Endothelial cell of umbilical vein (primary cell): ENCODE results near the gene ZFP14. TPM values are rescaled to one million over a fixed set of nuclear protein-coding genes. Genes with fewer than 3 reads are reported as not detected.

Source experiments
- BruUV-seq: library from RNA; stranded (reverse); fragments of 400-500 nt; replicated peaks from 2 replicates; lab custom pipeline; 2021; lab: Mats Ljungman, UMichigan
- CTCF ChIA-PET: fragments of 300-600, 350-600 bp; sonication (Branson Sonifier 250); formaldehyde crosslinking; loops from one replicate; lab custom pipeline; 2021; ENCODE audit warnings: antibody characterized with exemption, inconsistent platforms; lab: Charles Lee
- POLR2A ChIA-PET: fragments of 300-600, 350-600 bp; sonication (Branson Sonifier 250); formaldehyde crosslinking; loops from one replicate; lab custom pipeline; 2021; ENCODE audit warnings: antibody characterized with exemption, inconsistent platforms; lab: Charles Lee
- DNase-seq: peaks from one replicate; pipeline ENCODE4 v3.0.0-alpha.2; 2011; ENCODE audit warnings: low read depth, low spot score
- FAIRE-seq: peaks from 2 replicates; lab custom pipeline; 2011; peaks lifted over from hg19 to GRCh38; lab: Jason Lieb, UNC
- H2AFZ ChIP-seq: 2 replicates; pipeline ENCODE4 v1.6.0; 2012; ENCODE audit warnings: low read depth, low read length, control low read depth, inconsistent platforms
- H3K27ac ChIP-seq: 2 replicates; pipeline ENCODE4 v1.5.1; 2011; ENCODE audit warnings: low read depth, mild to moderate bottlenecking, control low read depth, low read length, moderate library complexity; ENCODE audit not compliant: insufficient read depth
- H3K27me3 ChIP-seq, 2 experiments: 2 replicates each; pipeline versions ENCODE4 v1.6.0 to v1.6.1; 2011; ENCODE audit warnings: low read length in 2 of 2, mixed read lengths in 1 of 2; ENCODE audit not compliant: control insufficient read depth in 2 of 2, insufficient read depth in 2 of 2
- H3K36me3 ChIP-seq, 2 experiments: 2 replicates in 1 of 2; 3 replicates in 1 of 2; pipeline ENCODE4 v1.5.1; 2011; ENCODE audit warnings: low read length in 2 of 2, mild to moderate bottlenecking in 1 of 2, moderate library complexity in 1 of 2; ENCODE audit not compliant: control insufficient read depth in 2 of 2, insufficient read depth in 2 of 2; ENCODE audit errors: extremely low read depth in 1 of 2
- H3K4me1 ChIP-seq: 3 replicates; pipeline ENCODE4 v1.5.1; 2011; ENCODE audit warnings: mild to moderate bottlenecking, low read length; ENCODE audit not compliant: control insufficient read depth, insufficient read depth; ENCODE audit errors: extremely low read depth
- H3K4me2 ChIP-seq: 2 replicates; pipeline ENCODE4 v1.6.1; 2011; ENCODE audit warnings: low read length, control low read depth, mixed read lengths; ENCODE audit not compliant: insufficient read depth
- H3K4me3 ChIP-seq, 3 experiments: fragments of 200-600 bp in 1 of 3; sonication (generic), shearing (Covaris generic) in 1 of 3; replicated peaks in 1 of 3; 2 replicates each; pipeline ENCODE4 v1.5.1; 2011 to 2016; ENCODE audit warnings: control low read depth in 3 of 3, low read length in 3 of 3, mild to moderate bottlenecking in 2 of 3, inconsistent platforms in 1 of 3, low read depth in 1 of 3, moderate library complexity in 1 of 3; ENCODE audit not compliant: insufficient read depth in 1 of 3
- H3K79me2 ChIP-seq: 2 replicates; pipeline ENCODE4 v1.6.0; 2012; ENCODE audit warnings: low read length, inconsistent platforms; ENCODE audit not compliant: control insufficient read depth, insufficient read depth
- H3K9ac ChIP-seq: replicated peaks from 2 replicates; pipeline ENCODE3; 2011; ENCODE audit warnings: low read length, control low read depth; ENCODE audit not compliant: insufficient read depth; ENCODE audit errors: extremely low read depth
- H3K9me1 ChIP-seq: replicated peaks from 3 replicates; pipeline ENCODE4 v1.6.0; 2011; ENCODE audit warnings: mild to moderate bottlenecking, low read length; ENCODE audit not compliant: control insufficient read depth, insufficient read depth; ENCODE audit errors: extremely low read depth
- H3K9me3 ChIP-seq: replicated peaks from 2 replicates; pipeline ENCODE4 v1.5.1; 2012; ENCODE audit warnings: low read length, inconsistent platforms; ENCODE audit not compliant: control insufficient read depth, insufficient read depth
- H4K20me1 ChIP-seq: replicated peaks from 2 replicates; pipeline ENCODE3; 2011; ENCODE audit warnings: mild to moderate bottlenecking, low read length; ENCODE audit not compliant: control insufficient read depth, insufficient read depth; ENCODE audit errors: extremely low read depth
- CTCF ChIP-seq, 2 donors: IDR thresholded peaks; 1 replicate in 1 of 2; 2 replicates in 1 of 2; pipeline ENCODE4 v1.5.1; 2011; ENCODE audit warnings: low read length in 2 of 2, mild to moderate bottlenecking in 2 of 2, moderate library complexity in 2 of 2, control low read depth in 1 of 2, inconsistent platforms in 1 of 2, low read depth in 1 of 2; ENCODE audit not compliant: insufficient read depth in 1 of 2; ENCODE audit errors: extremely low read depth in 1 of 2
- EZH2 ChIP-seq: IDR thresholded peaks from 2 replicates; pipeline ENCODE4 v1.6.1; 2012; ENCODE audit warnings: borderline replicate concordance, low read depth, mild to moderate bottlenecking, moderate library complexity, low read length, inconsistent platforms; ENCODE audit not compliant: severe bottlenecking
- FOS ChIP-seq: IDR thresholded peaks from 2 replicates; pipeline ENCODE4 v1.6.1; 2011; ENCODE audit warnings: mild to moderate bottlenecking, low read length, moderate library complexity, borderline replicate concordance; ENCODE audit not compliant: insufficient read depth
- GATA2 ChIP-seq: IDR thresholded peaks from 2 replicates; pipeline ENCODE4 v1.7.0; 2011; ENCODE audit warnings: low read depth, mild to moderate bottlenecking, moderate library complexity, mixed read lengths, low read length; ENCODE audit not compliant: insufficient read length, insufficient read depth
- JUN ChIP-seq: IDR thresholded peaks from 2 replicates; pipeline ENCODE4 v1.6.1; 2011; ENCODE audit warnings: borderline replicate concordance, low read depth; ENCODE audit not compliant: insufficient read length, insufficient read depth
- MAX ChIP-seq: IDR thresholded peaks from 2 replicates; pipeline ENCODE4 v1.6.1; 2011; ENCODE audit not compliant: insufficient read depth, insufficient read length
- MYC ChIP-seq: IDR thresholded peaks from one replicate; pipeline ENCODE4 v1.6.1; 2011; ENCODE audit warnings: mild to moderate bottlenecking, low read depth, low read length
- POLR2A ChIP-seq: IDR thresholded peaks from 2 replicates; pipeline ENCODE4 v1.6.1; 2012; ENCODE audit warnings: low read depth, mild to moderate bottlenecking, control low read depth, low read length
- POLR2AphosphoS5 ChIP-seq: IDR thresholded peaks from 2 replicates; pipeline ENCODE4 v1.6.1; 2012; ENCODE audit warnings: low read depth, mild to moderate bottlenecking, control low read depth, low read length, moderate library complexity; ENCODE audit not compliant: insufficient read depth
- dilution Hi-C: fragments of 300-500 bp; cut with MboI; formaldehyde crosslinking; loops from one replicate; pipeline ENCODE4 v1.15.0; 2019; ENCODE audit warnings: low sequenced_read_pairs; ENCODE audit not compliant: extremely low pct_ligation_motif_present
- intact Hi-C: fragments of 100-400 bp; cut with micrococcal nuclease; formaldehyde crosslinking; loops from one replicate; pipeline ENCODE4 v1.10.0; 2022
- polyA plus RNA-seq, 4 experiments: library from polyadenylated mRNA; depleted of rRNA in 3 of 4; stranded (reverse) in 3 of 4; unstranded in 1 of 4; fragments of >200 nt; gene quantifications; 2 replicates each; pipeline versions ENCODE4 v1.2.1 to v1.2.3, GENCODE V29; 2011 to 2012; ENCODE audit warnings: missing spikeins in 1 of 4
- total RNA-seq: library from RNA; stranded (reverse); gene quantifications from 2 replicates; pipeline ENCODE4 v1.2.3, GENCODE V29; 2021

The ZFP14 gene
- total and polyA plus RNA-seq, 2 donors (not counting 3 experiments of a cell fraction or from before 2014, with no cell fraction given), result 0.59 to 2.6 TPM

GRCh38 chr19:36363845-36364244 is 15.2 kb downstream of the ZFP14 start:
- dilution Hi-C loops (no loop called here), intact Hi-C loops (no loop called here)
- POLR2A ChIA-PET, result no interaction called here
- CTCF ChIA-PET, result no interaction called here
- Histone ChIP-seq H3K27ac (no peak overlapping the region), H3K4me3 (no peak overlapping the region), H2AFZ (no peak overlapping the region), H4K20me1 (no peaks in the 10 kb centered on the region), H3K9ac (no peak overlapping the region), H3K4me1 (no peaks in the 10 kb centered on the region), H3K36me3 (peaks cover 0 to 3% of the 10 kb centered on the region in 2 experiments), H3K27me3 (no peaks in the 10 kb centered on the region), H3K79me2 (no peaks in the 10 kb centered on the region), H3K4me2 (no peak overlapping the region), H3K9me3 (no peaks in the 10 kb centered on the region), H3K9me1 (no peaks in the 10 kb centered on the region)
- BruUV-seq, result no TSS peak
- FAIRE-seq (no peak), DNase-seq (no peak)
- no peak for TF ChIP-seq MAX
- TF ChIP-seq GATA2, result no peak
- no peak for TF ChIP-seq MYC
- TF ChIP-seq EZH2, result no peak
- no peak for TF ChIP-seq FOS
- TF ChIP-seq JUN, result no peak
- TF ChIP-seq CTCF (IDR thresholded peaks at IDR 0.05; ENCODE audit: extremely low read depth in 1 of 2, insufficient read depth in 1 of 2, low read depth in 1 of 2, low read length in 2 of 2), result no peak
- no peak for TF ChIP-seq POLR2AphosphoS5
- no peak for TF ChIP-seq POLR2A
